ENCODE data around the gene FZR1.

DNA sequence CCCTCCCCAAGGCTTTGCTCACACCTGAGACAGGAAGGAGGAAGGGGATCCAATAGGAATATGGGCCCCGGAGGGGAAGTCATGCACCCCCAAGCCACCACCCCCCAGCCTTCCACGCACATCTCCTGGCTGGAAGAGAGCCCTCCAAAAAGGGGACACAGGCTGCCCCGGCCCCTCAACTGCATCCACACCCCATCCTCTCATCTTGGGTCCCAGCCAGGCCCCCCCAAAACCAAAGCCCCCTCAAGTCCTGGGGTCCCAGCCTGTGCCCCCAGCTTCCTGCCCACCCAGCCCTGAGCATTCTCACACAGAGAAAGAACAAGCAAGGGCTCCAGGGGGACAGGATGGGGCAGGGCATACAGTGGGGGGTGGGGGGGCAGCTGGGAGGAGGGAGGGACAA, 37.9 kb upstream of the FZR1 start:
- TF ChIP-seq, protein P1, sequence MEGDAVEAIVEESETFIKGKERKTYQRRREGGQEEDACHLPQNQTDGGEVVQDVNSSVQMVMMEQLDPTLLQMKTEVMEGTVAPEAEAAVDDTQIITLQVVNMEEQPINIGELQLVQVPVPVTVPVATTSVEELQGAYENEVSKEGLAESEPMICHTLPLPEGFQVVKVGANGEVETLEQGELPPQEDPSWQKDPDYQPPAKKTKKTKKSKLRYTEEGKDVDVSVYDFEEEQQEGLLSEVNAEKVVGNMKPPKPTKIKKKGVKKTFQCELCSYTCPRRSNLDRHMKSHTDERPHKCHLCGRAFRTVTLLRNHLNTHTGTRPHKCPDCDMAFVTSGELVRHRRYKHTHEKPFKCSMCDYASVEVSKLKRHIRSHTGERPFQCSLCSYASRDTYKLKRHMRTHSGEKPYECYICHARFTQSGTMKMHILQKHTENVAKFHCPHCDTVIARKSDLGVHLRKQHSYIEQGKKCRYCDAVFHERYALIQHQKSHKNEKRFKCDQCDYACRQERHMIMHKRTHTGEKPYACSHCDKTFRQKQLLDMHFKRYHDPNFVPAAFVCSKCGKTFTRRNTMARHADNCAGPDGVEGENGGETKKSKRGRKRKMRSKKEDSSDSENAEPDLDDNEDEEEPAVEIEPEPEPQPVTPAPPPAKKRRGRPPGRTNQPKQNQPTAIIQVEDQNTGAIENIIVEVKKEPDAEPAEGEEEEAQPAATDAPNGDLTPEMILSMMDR (IDR thresholded peaks at IDR 0.05; ENCODE audit: insufficient read depth, low read length, poor library complexity, severe bottlenecking) = no peak
- TF ChIP-seq EZH2phosphoT487 (conservative IDR thresholded peaks at IDR 0.05; ENCODE audit: low read length) = no peak
